ENCODE data around the gene ABTB1.

ABTB1 gene

GRCh38 chr3:127718245-127718915 lies 45.6 kb downstream of the ABTB1 start:
- in situ Hi-C loops (cut with MboI; ENCODE audit: low sequenced_read_pairs): no loop called here

GRCh38 chr3:127718916-127719290 lies 46.2 kb downstream of the ABTB1 start:
- in situ Hi-C loops (cut with MboI; ENCODE audit: low sequenced_read_pairs): no loop called here

- in situ Hi-C loops (cut with MboI; ENCODE audit: low sequenced_read_pairs): no loop called here
Observed at GRCh38 chr3:127719369-127719768, 46.6 kb downstream of the ABTB1 start.

- in situ Hi-C loops (cut with MboI; ENCODE audit: low sequenced_read_pairs): no loop called here
Observed at GRCh38 chr3:127720161-127720823, 47.5 kb downstream of the ABTB1 start.

- in situ Hi-C loops (cut with MboI; ENCODE audit: low sequenced_read_pairs): no loop called here
Observed at GRCh38 chr3:127720985-127721935, 48.5 kb downstream of the ABTB1 start.

DNA sequence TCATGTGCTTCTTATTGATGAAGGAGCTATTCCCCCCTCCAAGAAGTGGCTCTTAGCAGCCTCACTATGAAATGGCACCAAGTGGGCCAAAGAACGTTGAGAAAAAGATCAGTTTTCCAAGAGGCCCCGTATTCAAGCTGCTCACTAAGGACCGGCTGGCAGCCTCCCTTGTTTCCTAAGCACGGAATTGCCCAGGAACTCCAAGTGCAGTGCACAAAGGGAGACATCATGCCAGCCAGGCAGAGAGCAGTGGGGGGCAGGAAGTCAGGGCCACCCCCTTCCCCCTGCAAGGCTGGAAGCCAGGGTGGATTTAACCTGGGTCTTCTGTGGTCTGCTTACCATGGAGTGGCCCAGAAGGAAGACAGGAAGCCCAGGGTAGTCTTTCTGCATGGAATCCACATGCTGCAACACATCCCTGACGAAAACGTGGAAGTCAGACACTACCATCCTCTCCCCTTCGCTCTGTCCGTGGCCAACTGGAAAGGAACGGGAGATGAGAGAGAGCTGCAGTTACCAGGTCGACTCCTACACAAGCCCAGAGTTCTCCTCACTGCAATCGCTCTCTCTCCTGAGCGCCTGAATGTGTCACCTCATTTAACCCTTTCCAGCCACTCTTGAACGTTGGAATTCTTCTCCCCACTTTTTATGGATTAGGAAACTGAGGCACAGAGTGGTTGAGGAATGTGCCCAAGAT lies 49.5 kb downstream of the ABTB1 start:
- in situ Hi-C loops (cut with MboI; ENCODE audit: low sequenced_read_pairs): no loop called here

- in situ Hi-C loops (cut with MboI; ENCODE audit: low sequenced_read_pairs): no loop called here
Observed at GRCh38 chr3:127723011-127723567, 50.3 kb downstream of the ABTB1 start.

GRCh38 chr3:127726894-127727293 lies 54.1 kb downstream of the ABTB1 start:
- in situ Hi-C loops (cut with MboI; ENCODE audit: low sequenced_read_pairs): no loop called here

DNA sequence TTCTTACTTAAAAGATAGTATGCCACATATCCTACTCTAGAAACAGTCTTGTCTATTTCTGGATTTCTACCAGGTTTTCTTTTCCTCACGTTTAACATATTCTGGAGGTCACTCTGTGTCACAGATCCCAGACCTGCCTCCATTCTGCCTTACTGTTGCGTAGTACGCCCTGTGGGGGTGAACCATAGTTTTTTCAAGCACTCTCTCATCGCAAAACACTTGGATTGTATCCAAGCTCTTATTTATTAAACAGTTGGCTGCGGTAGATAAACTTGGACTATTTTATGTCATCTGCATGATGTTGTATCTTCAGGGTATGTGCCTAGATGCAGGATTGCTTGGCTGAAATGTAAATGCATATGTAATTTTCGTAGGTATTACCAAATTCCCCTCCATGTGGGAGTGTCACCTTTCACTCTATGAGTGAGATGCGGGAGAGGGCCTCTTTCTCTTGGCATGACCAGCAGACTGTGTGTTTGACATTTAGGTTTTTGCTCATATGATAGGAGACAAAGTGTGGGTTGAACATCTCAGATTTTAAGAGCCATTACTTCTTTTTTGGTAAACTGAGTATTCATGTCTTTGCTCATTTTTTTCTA lies 55.8 kb downstream of the ABTB1 start:
- in situ Hi-C loops (cut with MboI; ENCODE audit: low sequenced_read_pairs): no loop called here

DNA sequence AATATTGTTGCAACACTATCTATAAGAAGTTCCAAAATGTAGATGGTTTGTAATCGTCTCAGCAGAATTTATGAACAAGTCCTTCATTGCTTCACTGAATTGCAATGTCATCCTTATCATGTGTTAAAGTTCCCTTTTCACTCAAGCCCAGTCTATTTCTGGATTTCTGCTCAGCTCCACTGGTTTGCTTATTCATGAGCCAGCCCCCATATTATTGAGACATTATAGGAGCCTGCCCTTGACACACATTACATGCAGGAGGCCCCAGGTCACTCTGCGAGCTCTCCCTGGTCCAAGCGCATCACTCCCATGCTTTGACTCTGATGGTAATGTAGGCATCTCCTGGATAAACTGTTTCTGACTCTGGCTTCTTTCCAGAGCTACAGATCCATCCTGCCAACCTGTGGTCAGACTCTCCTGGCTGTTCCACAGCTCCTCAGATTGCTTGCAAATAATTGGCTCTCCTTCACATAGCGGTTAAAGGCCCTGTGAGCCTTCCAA lies 56.9 kb downstream of the ABTB1 start:
- in situ Hi-C loops (cut with MboI; ENCODE audit: low sequenced_read_pairs): no loop called here

GRCh38 chr3:127730171-127730570 lies 57.4 kb downstream of the ABTB1 start:
- in situ Hi-C loops (cut with MboI; ENCODE audit: low sequenced_read_pairs): no loop called here

Data from HL-60/S4 treated with retinoic acid at 250 ng/mL for 4 days and 3 days (cell line).